Fibroblast of the conjunctiva (primary cell): ENCODE measurements around the gene DSCAM.
"Not testable (repeated sequence)": the region's sequence is repeated elsewhere in the genome, so short reads cannot be mapped to it uniquely, and the experiment has no call there.

Experiments
- DNase-seq: peaks from one replicate; pipeline ENCODE4 v3.0.0-alpha.2; 2010; ENCODE audit warnings: low read depth

Gene DSCAM

GRCh38 chr21:40457741-40458140, 389.2 kb downstream of the DSCAM start:
- DNase-seq = no peak

GRCh38 chr21:40454057-40454456, 392.9 kb downstream of the DSCAM start:
- DNase-seq = no peak

DNA sequence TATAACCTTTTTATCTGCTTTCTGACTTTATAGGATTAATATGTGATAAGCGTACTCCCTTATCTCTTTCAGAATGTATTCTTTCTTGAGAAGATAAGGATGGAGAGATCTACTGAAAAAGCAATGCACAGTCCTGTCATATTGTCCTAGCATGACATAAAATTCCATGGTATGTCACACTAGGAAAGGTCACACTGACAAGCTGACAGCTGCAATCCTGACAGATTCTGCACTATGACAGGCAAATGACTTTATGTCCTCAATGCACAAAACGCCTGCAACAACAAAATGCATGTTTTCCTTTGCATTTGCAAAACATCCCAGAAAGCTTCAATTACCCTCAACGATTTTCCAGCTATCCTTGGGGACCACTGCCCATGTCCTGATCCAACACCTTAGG, 393.8 kb downstream of the DSCAM start:
- DNase-seq = no peak

GRCh38 chr21:40452548-40452947, 394.4 kb downstream of the DSCAM start:
- DNase-seq = no peak

GRCh38 chr21:40447016-40447415, 399.9 kb downstream of the DSCAM start:
- no peak for DNase-seq

- no peak for DNase-seq
Observed at GRCh38 chr21:40445349-40445921, 401.5 kb downstream of the DSCAM start.

DNA sequence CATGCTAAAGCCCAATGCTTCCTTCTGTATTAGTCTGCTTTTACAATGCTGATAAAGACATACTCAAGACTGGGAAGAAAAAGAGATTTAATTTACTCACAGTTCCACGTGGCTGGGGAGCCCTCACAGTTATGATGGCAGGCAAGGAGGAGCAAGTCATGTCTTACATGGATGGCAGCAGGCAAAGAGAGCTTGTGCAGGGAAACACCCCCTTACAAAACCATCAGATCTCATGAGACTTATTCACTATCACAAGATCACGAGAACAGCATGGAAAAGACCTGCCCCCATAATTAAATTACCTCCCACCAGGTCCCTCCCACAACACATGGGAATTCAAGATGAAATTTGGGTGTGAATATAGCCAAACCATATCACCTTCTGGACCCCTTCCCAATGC, 407.4 kb downstream of the DSCAM start:
- DNase-seq = not testable (repeated sequence)

GRCh38 chr21:40438616-40439015, 408.3 kb downstream of the DSCAM start:
- no peak for DNase-seq

DNA sequence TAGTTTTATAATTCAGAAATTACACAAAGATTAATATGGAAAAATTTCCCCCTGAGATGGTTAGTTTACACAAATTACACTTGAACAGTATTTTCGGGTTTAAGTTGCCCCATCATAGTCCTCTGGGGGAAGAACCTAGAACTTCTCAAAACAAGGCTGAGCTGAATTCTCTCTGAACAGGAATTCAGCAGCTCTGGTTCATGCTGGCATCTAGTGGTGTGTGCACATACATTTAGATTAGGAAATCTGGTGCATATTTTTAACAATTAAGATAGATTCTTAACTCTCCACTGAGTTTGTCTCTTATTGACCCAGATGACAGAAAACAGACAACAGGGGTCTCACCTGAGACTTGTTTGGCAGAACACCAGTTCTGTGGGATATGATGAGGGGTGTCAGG, 410.7 kb downstream of the DSCAM start:
- DNase-seq = no peak

- DNase-seq = no peak
Observed at GRCh38 chr21:40433538-40433937, 413.4 kb downstream of the DSCAM start.

GRCh38 chr21:40425981-40426380, 421.0 kb downstream of the DSCAM start:
- no peak for DNase-seq

- DNase-seq = no peak
Observed at GRCh38 chr21:40422896-40423635, 423.9 kb downstream of the DSCAM start.

DNA sequence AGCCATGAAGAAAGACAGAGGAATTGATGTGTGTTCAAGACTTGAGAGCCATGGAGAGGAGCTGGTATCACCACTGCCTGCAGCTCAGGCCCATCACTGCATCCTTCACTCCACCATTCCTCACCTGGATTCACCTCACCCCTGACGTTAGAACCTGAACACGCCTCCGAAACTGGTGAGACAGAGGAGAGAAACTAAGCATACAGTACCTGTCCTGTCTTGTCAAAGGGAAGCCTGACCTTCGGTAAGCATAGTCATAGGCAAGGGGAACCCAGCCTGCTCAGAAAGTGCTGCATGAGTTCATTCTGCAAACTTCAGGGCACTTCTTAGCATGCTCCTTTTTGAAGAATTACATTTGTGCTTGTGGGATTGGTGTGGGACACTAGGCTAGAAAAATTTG, 425.8 kb downstream of the DSCAM start:
- no peak for DNase-seq

DNA sequence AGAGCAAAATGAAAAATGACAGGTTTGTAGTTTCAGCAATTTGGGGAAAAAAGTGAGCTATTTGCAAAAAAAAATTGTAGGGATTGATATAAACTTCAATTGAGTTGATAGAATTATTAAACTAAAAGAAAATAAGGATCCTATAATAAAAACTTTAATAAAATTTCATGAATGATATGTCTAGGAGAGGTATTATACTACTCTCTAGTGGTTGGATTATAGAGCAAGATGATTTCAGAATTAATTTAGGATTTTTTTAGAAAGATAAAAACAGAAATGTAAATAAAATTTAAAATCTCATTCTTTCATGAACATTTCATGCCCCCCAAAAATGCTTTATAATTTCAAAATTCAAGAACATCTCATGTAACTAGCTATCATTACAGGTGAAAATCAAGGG, 430.4 kb downstream of the DSCAM start:
- DNase-seq = no peak

GRCh38 chr21:40408561-40408960, 438.4 kb downstream of the DSCAM start:
- no peak for DNase-seq

GRCh38 chr21:40404396-40404800, 442.6 kb downstream of the DSCAM start:
- no peak for DNase-seq

- no peak for DNase-seq
Observed at GRCh38 chr21:40402884-40403582, 443.9 kb downstream of the DSCAM start.

DNA sequence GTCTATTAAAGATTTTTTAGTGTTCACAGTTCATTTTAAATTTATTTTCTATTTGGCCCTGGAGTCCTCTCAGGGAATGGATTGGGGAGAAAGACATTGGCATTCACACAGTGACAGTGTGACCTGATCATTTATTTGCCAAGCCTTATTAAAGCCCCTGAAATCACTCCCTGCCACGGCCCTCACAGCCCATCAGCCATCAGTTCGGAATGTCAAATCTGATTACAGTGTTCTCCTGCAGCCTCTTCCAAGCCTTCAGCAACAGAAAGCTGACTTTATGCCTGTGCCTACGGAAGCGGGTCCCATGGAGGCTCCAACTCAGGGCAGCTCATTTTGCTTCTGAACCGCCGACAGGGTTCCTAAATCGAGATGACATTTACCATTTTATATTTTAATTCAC, 451.2 kb downstream of the DSCAM start:
- no peak for DNase-seq

- no peak for DNase-seq
Observed at GRCh38 chr21:40393066-40393465, 453.9 kb downstream of the DSCAM start.

GRCh38 chr21:40388046-40388445, 458.9 kb downstream of the DSCAM start:
- DNase-seq = no peak

DNA sequence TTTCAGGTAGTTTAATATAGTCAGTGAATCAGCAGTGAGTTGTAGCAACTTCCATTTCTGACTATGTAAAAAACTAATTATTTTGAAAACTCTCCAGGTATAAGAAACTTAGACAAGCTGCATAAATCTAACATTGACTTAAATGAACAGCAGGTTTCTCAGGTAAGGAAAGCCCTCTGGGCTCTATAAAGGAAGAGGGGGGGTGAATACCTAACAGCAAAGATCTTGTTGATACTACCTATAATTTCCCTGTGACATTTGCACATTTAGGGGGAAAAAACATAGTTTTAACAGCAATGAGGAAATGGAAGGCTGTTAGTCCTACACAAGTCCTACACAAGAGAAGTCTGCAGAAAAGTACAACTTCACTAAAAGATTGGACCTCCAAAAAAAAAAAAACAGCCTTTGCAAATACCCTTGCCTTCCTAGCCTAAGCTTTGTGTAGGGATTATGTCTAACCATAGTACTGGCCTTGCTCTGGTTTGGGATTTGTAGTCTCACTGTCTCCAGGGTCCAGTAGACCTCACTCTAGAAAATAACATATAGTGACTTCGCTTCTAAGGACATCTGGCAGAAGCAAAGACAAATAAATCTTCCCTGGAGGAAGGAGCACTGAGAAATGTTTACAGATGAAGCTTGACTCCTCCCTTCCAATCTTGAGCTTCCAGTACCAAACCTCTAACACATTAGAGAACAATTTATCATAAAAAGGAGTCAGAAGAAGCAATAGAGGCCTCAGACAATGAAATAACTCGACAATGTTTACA, 459.8 kb downstream of the DSCAM start:
- DNase-seq = no peak

DNA sequence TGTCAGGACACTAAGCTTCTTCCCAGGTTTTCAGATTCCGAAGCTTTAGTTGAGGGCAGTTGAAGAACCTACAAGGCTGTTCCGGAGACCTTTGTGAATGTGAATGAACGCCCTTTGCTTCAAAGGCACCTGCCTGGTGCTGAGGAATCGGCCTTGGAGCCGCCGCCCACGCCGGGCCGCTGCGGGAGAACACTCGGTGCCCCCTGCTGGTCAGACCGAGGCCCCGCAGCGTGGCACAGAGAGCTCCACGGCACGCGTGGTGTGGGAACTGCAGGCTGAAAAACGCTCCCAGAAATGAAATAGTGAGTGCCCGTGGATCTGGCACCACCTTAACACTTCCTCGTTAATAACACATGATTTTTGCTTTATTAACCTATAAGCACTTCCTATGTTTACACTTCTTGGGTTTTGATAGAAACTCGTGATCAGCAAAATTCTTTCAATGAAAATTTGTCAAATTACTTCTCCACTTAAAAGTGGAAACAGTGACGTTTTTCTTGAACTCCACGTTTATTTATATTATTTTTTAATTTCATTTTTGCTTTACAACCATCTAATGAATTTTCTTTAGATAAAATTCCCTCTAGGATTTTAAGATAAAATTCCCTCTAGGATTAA, 460.6 kb downstream of the DSCAM start:
- no peak for DNase-seq
